Measurements from ENCODE around the gene EXTL1.
A peak's percentile ranks its signal among the peaks of the same experiment; 100 is the strongest.

Gene EXTL1

DNA sequence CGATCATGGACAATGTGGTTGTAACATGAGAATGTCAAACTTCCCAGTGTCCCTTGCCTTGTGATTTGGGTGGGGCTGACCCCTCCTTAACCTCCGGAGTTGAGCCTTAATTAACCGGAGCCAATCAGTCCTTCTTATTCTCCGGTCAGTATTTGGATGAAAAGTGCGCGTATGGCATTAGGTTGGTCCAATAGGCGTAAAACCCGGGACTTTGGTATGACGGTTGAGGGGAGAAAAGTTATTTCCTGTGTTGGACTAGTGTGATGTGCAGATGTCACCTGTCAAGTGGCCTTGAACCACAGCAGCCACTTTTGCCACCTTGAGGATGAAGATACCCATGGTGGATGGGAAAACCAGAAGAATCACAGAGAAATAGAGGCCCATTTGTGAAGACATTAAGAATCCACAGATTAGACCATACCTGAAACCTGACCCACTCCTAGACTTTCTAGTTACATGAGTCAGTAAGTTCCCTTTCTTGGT lies 28.8 kb upstream of the EXTL1 start:
- H3K27me3 Mint-ChIP-seq = no peaks in the 10 kb centered on the region
- H3K9me3 Mint-ChIP-seq = no peaks in the 10 kb centered on the region
- H3K4me3 Mint-ChIP-seq = no peak overlapping the region
- peaks cover 3% of the 10 kb centered on the region for H3K36me3 Mint-ChIP-seq
- peaks cover 71% of the 10 kb centered on the region for H3K4me1 Mint-ChIP-seq
- peak overlapping the region; percentile 23 for H3K27ac Mint-ChIP-seq

DNA sequence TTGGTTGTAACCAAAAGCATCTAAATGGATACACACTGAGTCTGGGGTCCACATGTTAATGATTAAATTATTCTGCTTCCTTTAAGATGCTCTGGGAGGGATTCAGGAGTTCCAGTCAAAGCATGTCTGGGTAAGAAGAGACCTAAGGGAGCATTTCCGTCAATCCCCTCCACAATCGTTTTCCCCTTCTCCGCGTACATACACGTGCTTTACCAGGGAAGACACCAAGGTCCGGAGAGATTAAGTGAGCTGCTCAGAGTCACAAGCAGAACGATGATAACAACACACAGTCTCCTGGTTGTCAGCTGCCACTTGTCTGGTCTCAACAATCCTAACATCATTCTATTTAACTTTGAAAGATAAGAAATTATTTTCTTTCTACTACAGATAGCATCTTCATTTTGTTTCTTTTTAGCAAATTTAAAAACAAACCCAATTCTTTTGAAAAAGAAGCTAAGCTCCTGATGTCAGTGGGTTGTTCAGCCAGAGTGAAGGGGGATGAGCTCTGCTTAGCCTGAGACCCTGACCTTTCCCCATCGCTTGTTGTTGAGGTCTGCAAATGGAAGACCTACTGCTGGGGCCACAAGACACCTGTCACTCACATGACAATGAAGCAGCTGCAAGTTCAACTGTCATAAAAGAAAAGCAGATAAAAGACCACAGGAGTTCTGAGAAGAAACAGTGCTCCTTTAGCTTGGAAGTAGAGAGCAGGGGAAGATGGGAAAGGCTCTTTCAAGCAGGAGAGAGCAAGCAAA lies 28.2 kb upstream of the EXTL1 start:
- Mint-ChIP-seq H3K4me3 (no peak overlapping the region), H3K4me1 (peaks cover 67% of the 10 kb centered on the region), H3K27ac (peak overlapping the region; percentile 23), H3K27me3 (no peaks in the 10 kb centered on the region), H3K9me3 (no peaks in the 10 kb centered on the region), H3K36me3 (peaks cover 3% of the 10 kb centered on the region)

DNA sequence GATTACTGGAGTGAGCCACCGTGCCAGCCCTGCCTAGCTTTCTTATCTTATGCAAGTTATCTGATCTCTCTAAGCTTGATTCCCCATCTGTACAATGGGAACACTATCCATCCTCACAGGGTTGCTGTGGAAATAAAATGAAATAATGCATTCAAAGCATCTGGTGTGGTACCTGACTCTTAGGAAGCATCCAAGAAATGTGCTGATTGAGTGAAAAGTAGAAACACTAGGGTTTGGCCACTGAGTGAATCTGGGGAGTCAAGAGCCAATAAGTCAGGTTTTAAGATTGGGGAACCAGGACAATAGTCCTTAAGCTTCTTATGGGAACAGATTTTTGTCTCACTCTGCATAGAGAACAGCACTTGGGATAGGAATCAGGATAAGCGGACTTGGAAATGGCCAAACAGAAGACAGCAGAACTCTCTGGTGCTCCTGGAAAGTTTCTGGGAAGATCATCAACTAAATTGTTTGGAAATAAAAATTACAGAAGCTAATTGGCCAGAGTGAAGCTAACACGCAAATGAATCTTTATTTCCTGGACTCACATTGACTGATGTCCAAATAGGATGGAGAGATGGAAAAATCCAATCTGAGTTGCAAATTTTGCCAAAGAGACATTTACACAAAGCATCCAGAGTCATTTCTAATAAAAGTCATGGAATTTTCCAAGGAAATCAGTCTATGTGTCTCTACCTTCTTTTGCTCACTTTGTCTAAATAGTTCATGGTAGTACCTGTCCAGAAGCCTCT lies 27.0 kb upstream of the EXTL1 start:
- peaks cover 59% of the 10 kb centered on the region for H3K4me1 Mint-ChIP-seq

DNA sequence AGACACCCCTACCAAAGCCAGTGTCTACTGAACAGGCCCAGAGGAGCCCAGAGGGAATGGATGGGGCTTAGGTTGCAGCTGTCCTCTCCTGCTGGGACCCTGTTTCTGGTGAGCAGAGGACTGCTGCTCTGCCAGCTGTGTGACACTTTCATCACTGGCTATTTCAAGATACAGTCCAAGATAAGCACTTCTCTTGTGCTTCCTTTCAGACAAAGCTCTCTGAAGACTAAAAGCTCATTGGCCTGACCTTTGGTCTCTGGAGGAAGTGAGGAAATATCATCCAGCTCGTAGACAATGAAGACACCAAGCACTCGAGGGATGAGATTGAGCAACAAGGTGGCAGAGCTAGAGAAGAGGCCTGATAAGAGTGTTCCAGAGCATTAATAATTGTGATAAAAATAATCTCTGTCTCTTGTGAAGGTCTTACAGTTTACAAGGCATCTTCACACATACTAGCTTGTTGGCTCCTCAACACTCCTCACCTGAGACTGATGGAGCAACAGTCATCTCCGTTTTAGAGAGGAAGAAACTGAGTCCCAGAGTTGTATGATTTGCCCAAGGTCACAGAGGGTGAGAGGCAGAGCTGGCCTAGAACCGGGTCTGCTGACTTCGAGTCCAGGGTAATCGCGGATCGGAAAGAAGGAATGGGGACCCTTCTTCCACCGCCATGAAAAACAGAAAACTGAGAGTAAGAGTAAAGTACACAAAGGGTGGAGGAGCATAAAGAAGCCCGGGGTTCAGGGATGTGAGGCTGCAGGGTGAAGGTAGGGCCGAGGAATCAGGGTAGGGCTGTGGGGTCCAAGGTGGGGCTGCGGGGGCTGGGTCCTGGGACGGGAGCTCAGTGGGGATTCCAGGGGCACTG lies 24.4 kb upstream of the EXTL1 start:
- H3K4me3 Mint-ChIP-seq = peak overlapping the region; percentile 99
- H3K27me3 Mint-ChIP-seq = no peaks in the 10 kb centered on the region
- H3K27ac Mint-ChIP-seq = peak overlapping the region; percentile 99
- peaks cover 3% of the 10 kb centered on the region for H3K36me3 Mint-ChIP-seq
- H3K9me3 Mint-ChIP-seq = no peaks in the 10 kb centered on the region
- peaks cover 39% of the 10 kb centered on the region for H3K4me1 Mint-ChIP-seq

More for the DNA sequence above, 27.0 kb upstream of the EXTL1 start:
- H3K27me3 Mint-ChIP-seq = no peaks in the 10 kb centered on the region
- no peak overlapping the region for H3K4me3 Mint-ChIP-seq
- no peaks in the 10 kb centered on the region for H3K9me3 Mint-ChIP-seq
- peaks cover 3% of the 10 kb centered on the region for H3K36me3 Mint-ChIP-seq
- peak overlapping the region; percentile 27 for H3K27ac Mint-ChIP-seq

DNA sequence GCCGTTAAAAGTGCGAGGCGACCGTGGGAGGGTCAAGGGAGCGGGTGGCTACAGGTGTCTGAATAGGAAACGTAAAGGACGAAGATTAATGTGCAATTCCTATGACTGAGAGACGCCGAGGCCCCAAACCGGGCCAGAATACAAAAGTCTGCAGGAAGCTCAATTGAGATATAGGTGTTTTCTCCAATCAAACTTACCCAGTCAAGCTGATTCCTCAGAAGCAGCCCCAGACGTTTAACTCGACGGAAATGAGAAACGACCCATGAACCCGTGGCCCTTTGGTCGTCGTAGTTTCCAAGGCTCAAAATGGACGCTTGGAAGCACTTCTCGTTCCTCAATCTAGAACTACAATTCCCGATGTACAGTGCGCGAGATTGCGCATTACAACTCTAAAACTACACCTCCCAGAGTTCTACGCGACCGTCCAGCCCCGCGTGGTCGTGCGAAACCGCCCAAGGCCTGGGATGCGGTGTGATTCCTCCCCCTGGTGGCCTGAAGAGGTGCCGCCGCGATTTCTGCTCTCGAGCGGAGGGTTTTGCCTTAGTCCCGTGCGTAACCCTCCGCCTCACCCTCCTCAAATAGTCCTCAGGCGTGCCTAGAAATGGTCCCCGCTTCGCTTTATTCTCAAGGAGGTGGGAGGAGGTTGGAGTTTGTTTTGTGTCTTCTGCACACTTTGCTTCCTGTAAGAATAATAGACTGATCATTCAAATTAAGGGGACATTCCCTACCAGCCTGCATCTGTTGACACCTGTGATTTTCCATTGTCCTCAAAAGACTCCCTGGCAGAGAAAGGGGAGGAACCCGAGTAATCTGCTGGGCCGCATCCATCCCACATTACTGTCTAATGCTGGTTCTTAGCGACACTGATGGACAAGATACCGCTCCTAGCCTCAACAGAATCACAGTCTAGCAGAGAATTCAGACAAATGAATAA lies 23.5 kb upstream of the EXTL1 start, which contains the start of gene PAFAH2:
PAFAH2 (minus strand) TSS at position 236 of the 934 bp plus-strand sequence. CDS start 7,247 bp downstream, outside the sequence.
- Mint-ChIP-seq H3K27me3 (no peaks in the 10 kb centered on the region), H3K4me1 (peaks cover 31% of the 10 kb centered on the region), H3K27ac (peak within 1 kb of the TSS; percentile 99), H3K4me3 (peak within 1 kb of the TSS; percentile 99), H3K36me3 (peaks cover 3% of the 10 kb centered on the region), H3K9me3 (no peaks in the 10 kb centered on the region)

DNA sequence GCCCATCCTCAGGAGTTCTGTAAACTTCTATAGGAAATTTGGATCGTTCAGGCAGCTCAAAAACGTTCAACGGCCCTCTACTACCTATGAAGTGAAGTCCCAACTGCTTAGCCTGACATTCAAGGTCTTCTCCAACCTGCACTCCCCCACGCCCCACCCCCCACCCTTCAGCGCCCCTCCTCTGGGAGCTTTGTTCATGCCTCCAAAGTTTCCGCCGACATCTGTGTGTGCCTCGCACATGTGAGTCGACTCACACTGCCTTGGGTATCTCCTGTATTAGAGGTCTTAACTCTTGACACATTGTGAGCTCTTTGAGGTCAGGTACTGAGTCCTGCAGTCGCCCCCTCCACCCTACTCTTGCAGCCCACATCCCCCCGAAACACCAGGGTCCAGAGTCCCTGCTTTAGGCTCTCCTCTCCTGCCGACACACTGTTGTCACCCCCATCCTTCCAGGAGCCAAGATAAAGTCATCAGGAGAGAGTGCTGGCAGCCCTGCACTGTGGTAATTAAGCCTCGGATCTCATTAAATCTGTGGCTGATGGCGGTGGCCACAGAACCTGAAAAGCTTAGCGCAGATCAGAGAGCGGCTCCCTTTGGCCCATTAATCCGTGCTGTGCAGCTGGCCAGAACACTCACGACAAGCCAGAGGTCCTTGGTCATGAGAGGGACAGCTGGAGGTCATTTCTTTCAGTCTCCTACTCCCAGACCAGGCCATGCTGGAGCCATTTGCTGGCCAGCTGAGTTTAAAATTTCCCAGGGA lies 22.4 kb upstream of the EXTL1 start:
- Mint-ChIP-seq H3K4me1 (peaks cover 22% of the 10 kb centered on the region), H3K27ac (no peak overlapping the region), H3K4me3 (no peak overlapping the region), H3K36me3 (peaks cover 3% of the 10 kb centered on the region), H3K9me3 (no peaks in the 10 kb centered on the region), H3K27me3 (no peaks in the 10 kb centered on the region)

DNA sequence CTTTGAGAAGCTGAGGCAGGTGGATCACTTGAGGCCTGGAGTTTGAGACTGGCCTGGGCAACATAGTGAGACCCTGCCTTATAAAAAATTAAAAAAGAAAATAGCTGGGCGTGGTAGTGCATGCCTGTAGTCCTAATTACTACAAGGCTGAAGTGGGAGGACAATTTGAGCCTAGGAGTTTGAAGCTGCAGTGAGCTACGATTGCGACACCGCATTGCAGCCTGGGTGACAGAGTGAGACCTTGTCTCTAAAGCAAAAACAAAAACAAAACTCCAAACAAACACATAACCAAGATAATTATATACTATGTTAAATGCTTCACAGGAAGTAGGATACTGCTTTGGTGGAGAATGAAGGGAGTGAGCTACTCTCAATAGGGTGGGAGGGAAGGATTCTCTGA lies 18.3 kb upstream of the EXTL1 start:
- H3K36me3 Mint-ChIP-seq = no peaks in the 10 kb centered on the region

DNA sequence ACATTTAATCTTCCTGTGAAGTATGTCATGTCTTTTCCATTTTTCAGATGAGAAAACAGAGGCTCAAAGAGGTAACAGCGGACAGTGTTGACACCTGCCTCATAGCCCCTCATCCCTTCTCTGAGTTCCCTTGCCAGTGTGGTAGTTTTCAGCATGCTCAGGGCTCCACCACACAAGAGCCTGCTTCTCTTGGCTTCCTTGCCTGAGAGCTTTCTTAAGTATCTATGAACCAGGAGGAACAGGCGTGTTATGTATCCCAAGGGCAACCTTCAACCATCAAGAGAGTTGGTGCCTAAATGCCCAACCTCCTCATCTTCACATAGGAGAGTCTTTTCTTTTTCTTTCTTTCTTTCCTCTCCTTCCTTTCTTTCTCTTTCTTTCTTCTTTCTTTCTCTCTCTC lies 17.8 kb upstream of the EXTL1 start:
- no peaks in the 10 kb centered on the region for H3K4me1 Mint-ChIP-seq
- no peak overlapping the region for H3K4me3 Mint-ChIP-seq
- no peak overlapping the region for H3K27ac Mint-ChIP-seq
- H3K27me3 Mint-ChIP-seq = no peaks in the 10 kb centered on the region
- H3K9me3 Mint-ChIP-seq = no peaks in the 10 kb centered on the region
- no peaks in the 10 kb centered on the region for H3K36me3 Mint-ChIP-seq

More for the DNA sequence above, 18.3 kb upstream of the EXTL1 start:
- H3K4me3 Mint-ChIP-seq = no peak overlapping the region
- H3K27me3 Mint-ChIP-seq = no peaks in the 10 kb centered on the region
- H3K27ac Mint-ChIP-seq = no peak overlapping the region
- no peaks in the 10 kb centered on the region for H3K9me3 Mint-ChIP-seq
- peaks cover 3% of the 10 kb centered on the region for H3K4me1 Mint-ChIP-seq

DNA sequence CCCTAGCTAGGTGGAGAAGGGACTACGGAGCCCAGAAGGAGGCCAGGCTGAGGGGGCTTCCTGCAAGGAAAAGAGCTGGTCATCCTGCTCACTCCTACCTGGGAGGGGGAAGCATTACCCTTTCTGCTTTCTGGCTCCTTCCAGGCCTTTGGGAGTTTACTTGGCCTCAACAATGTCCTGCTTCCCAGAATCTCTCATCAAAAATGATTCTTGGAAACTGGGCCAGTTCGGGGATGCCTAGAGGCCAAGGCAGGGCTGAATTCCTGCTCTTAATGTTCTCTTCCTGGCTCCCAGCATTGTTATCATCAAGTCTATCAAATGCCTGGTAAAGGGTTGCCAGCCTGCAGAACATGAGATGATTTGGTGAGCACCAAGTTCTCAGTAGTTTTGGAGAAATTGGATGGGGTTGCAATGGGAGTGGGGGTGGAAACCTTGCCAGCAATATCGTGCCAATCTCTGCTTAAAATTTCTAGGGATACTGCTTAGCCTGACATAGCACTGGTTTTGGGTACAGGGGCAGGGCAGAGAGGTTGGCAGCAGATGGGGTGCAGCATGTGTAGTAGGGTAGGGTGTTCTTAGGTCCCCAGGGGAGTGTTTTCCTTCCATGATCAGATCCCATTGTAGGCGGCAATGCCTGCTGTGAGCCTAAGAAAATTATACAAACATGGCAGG lies 16.0 kb upstream of the EXTL1 start:
- Mint-ChIP-seq H3K27me3 (no peaks in the 10 kb centered on the region), H3K4me3 (no peak overlapping the region), H3K36me3 (peaks cover 1% of the 10 kb centered on the region), H3K4me1 (no peaks in the 10 kb centered on the region), H3K27ac (no peak overlapping the region), H3K9me3 (no peaks in the 10 kb centered on the region)

DNA sequence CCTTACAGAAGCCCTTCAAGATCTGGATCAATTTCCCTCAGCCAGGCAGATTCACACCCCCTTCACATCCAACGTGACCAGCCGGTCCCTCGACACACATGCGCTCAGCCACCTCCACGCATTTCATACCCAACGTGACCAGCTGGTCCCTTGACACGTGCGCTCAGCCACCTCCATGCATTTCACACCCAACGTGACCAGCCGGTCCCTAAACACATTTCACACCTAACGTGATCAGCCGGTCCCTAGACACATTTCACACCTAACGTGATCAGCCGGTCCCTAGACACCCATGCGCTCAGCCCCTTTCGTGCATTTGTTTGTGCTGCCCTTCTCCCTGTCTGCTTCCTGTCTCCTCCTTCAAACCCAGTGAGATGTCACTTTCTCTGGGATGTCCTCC lies 14.9 kb upstream of the EXTL1 start:
- Mint-ChIP-seq H3K4me1 (no peaks in the 10 kb centered on the region), H3K36me3 (peaks cover 1% of the 10 kb centered on the region), H3K9me3 (no peaks in the 10 kb centered on the region), H3K27ac (no peak overlapping the region), H3K4me3 (no peak overlapping the region), H3K27me3 (no peaks in the 10 kb centered on the region)

DNA sequence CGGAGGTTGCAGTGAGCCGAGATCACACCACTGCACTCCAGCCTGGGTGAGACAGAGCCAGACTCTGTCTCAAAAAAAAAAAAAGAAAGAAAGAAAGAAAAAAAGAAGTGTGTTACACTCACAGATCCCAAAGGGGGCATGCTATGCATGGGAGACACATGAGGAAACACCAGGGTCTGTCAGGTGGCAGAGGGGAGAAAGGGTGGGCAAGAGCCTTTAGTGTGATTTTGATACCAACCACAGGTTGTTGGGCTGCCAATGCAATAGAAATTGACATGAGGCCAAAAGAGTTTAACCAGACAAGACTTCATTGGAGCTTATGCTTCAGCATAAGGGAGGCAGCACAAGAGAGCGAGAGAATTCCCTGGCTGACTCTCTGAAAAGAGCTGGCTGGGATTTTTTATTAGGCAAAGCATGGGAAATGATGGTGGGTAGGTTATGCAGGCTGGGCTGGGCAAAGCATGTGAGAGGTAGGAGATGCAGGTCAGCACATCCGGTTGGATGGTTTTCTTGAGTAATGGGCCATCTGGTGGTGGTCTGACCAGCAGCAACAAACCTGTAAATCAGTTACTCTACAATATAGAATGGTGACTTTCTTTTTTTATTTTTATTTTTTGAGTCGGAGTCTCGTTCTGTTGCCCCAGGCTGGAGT lies 11.7 kb upstream of the EXTL1 start:
- Mint-ChIP-seq H3K27me3 (no peaks in the 10 kb centered on the region), H3K36me3 (peaks cover 1% of the 10 kb centered on the region), H3K27ac (no peak overlapping the region), H3K4me1 (no peaks in the 10 kb centered on the region), H3K4me3 (no peak overlapping the region), H3K9me3 (no peaks in the 10 kb centered on the region)

DNA sequence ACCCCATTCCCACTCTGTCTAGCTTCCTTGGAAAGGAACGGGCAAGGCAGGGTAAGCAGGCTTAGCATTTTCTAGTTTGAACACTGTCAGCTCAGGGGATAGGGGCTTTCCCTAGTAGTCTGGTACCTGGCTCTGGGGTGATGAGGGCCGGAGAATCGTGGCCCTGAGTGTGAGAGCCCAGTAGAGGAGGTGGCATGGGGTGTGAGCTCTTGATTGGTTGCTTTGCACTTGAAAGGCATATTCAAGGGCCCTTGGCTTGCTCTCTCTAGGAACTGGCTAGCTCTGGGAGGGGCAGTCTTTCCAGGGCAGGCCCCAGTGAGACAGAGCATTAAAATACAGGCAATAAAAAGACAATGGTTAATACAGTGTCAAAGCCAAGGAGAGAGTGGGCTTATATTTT lies 10.8 kb upstream of the EXTL1 start:
- no peaks in the 10 kb centered on the region for H3K4me1 Mint-ChIP-seq
- H3K27ac Mint-ChIP-seq = no peak overlapping the region
- H3K9me3 Mint-ChIP-seq = no peaks in the 10 kb centered on the region
- H3K36me3 Mint-ChIP-seq = peaks cover 1% of the 10 kb centered on the region
- no peaks in the 10 kb centered on the region for H3K27me3 Mint-ChIP-seq
- H3K4me3 Mint-ChIP-seq = no peak overlapping the region

DNA sequence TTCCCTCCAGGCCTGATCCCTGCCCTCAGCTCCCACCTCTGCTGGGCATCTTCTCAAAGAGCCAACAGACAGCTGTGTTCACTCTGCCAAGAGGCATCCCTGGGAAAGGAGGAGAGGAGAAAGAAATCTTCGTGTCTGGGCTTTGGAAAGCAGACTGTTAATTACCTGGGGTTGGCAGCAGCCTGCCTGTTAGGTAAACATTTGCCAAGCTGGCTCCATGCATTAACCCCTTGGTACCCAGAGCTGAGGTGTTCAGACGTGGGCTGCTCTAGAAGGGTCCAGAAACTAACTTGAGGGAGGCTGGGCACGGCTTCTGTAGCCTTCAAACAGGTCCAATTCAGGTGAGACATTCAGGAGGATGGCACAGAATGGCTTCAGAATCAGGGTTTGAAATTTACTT lies 8.7 kb upstream of the EXTL1 start:
- Mint-ChIP-seq H3K9me3 (no peaks in the 10 kb centered on the region), H3K4me3 (no peak overlapping the region), H3K36me3 (peaks cover 1% of the 10 kb centered on the region), H3K27me3 (no peaks in the 10 kb centered on the region), H3K27ac (no peak overlapping the region), H3K4me1 (no peaks in the 10 kb centered on the region)

All from activated naive CD4-positive, alpha-beta T cell treated with anti-CD3 and anti-CD28 coated beads, Interleukin-2, amount 50 U/mL, for 24 hours (primary cell).